ENCODE results near the gene IL1RL2.

DNA sequence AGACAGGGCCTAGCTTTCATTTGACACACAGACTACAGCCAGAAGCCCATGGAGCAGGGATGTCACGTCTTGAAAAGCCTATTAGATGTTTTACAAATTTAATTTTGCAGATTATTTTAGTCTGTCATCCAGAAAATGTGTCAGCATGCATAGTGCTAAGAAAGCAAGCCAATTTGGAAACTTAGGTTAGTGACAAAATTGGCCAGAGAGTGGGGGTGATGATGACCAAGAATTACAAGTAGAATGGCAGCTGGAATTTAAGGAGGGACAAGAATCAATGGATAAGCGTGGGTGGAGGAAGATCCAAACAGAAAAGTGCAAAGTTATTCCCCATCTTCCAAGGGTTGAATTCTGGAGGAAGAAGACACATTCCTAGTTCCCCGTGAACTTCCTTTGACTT lies 7.8 kb upstream of the IL1RL2 start:
- no peak for TF ChIP-seq POLR2A (IDR thresholded peaks at IDR 0.05; ENCODE audit: low read depth, low read length)
- no peak for TF ChIP-seq CTCF (conservative IDR thresholded peaks at IDR 0.05; ENCODE audit: low read depth, low read length)
- TF ChIP-seq, protein P1, sequence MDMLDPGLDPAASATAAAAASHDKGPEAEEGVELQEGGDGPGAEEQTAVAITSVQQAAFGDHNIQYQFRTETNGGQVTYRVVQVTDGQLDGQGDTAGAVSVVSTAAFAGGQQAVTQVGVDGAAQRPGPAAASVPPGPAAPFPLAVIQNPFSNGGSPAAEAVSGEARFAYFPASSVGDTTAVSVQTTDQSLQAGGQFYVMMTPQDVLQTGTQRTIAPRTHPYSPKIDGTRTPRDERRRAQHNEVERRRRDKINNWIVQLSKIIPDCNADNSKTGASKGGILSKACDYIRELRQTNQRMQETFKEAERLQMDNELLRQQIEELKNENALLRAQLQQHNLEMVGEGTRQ (IDR thresholded peaks at IDR 0.05; ENCODE audit: low read depth, low read length), result no peak
- no peak for TF ChIP-seq CHD1 (IDR thresholded peaks at IDR 0.05; ENCODE audit: low read depth, low read length)

Data from IMR-90 (cell line).